ENCODE measurements around the gene TASP1.
A peak's percentile ranks its signal among the peaks of the same experiment; 100 is the strongest.

The TASP1 gene

DNA sequence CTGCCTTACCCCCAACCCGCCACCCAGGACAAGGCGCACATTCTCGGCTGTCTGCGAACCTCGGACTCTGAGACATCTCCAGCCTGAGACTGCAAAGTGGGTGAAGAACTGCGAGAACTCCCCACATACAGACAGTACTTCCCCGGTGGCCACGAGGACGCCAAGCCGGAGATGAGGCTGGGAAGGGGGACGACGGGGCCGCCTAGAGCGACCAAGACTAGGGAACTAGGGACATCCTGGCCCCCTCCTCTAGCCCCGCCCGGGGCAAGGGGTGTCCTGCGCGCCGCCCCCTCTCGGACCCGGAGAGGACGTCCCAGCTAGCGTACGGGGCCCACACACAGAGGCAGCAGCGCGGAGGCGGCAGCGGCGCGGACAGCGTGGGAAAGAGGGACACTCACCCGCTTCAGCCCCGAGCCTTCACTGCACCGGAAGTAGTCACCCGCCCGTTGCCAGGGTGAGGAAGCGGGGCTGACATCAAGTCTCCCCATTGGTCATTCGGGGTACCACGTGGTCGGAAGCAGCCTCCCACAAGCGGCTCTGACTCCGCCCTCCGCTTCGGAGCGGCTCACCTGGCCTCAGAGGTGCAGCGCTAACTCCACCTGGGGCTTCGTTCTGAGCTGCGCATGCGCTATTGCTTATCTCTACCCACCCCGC, at the start of gene TASP1:
Gene TASP1, minus strand, starts transcription at position 437 of the 654 bp plus-strand sequence. CDS start 8,854 bp downstream, outside the sequence.
- peak within 1 kb of the TSS; percentile 94 for H3K4me3 ChIP-seq (ENCODE audit: control insufficient read depth, low read depth, low read length)
- DNase-seq (ENCODE audit: low read depth): peak; percentile 93
- TF ChIP-seq CTCF (conservative IDR thresholded peaks at IDR 0.05; ENCODE audit: control insufficient read depth, insufficient read depth, low read depth, low read length): no peak

GRCh38 chr20:13687815-13688214, 49.1 kb upstream of the TASP1 start:
- no peak for DNase-seq (ENCODE audit: low read depth)
- TF ChIP-seq CTCF (conservative IDR thresholded peaks at IDR 0.05; ENCODE audit: control insufficient read depth, insufficient read depth, low read depth, low read length): no peak
- no peak overlapping the region for H3K4me3 ChIP-seq (ENCODE audit: control insufficient read depth, low read depth, low read length)

GRCh38 chr20:13685623-13686022, 46.9 kb upstream of the TASP1 start:
- H3K4me3 ChIP-seq (ENCODE audit: control insufficient read depth, low read depth, low read length): no peak overlapping the region
- TF ChIP-seq CTCF (conservative IDR thresholded peaks at IDR 0.05; ENCODE audit: control insufficient read depth, insufficient read depth, low read depth, low read length): no peak
- no peak for DNase-seq (ENCODE audit: low read depth)

DNA sequence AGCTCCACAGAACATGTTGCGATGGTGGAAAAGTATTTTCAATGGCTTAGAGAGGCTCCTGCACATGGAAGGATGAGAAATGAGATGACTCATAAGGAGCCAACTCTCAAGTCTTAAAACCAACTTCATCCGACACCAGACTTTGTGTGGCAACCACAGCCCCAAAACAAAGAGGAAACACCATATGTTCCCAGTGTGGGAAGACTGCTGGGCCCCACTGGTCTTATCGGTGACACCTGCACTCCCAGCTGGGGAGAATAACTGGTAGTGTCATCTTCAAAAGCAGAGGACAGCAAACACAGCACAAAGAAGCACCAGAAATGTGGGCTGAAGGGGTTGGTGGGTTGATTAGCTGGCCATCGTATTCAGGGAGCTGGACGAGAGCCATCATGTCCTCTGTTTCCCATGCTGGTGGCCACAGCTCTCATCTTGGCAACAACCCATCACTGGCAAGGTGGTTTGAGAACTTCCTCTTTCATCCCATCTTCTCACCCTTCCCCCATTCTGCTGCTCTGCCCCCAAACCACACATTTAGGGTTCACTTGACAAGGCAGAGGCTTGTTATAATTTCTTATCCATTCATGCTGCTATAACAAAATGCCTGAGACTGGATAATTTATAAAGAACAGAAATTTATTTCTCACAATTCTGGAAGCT, 46.0 kb upstream of the TASP1 start:
- peak; percentile 20 for DNase-seq (ENCODE audit: low read depth)
- no peak for TF ChIP-seq CTCF (conservative IDR thresholded peaks at IDR 0.05; ENCODE audit: control insufficient read depth, insufficient read depth, low read depth, low read length)
- H3K4me3 ChIP-seq (ENCODE audit: control insufficient read depth, low read depth, low read length): no peak overlapping the region

- no peak for DNase-seq (ENCODE audit: low read depth)
- no peak overlapping the region for H3K4me3 ChIP-seq (ENCODE audit: control insufficient read depth, low read depth, low read length)
- no peak for TF ChIP-seq CTCF (conservative IDR thresholded peaks at IDR 0.05; ENCODE audit: control insufficient read depth, insufficient read depth, low read depth, low read length)
Measured at GRCh38 chr20:13683833-13684232, 45.1 kb upstream of the TASP1 start.

GRCh38 chr20:13681248-13682125, 42.8 kb upstream of the TASP1 start:
- TF ChIP-seq CTCF (conservative IDR thresholded peaks at IDR 0.05; ENCODE audit: control insufficient read depth, insufficient read depth, low read depth, low read length): no peak
- DNase-seq (ENCODE audit: low read depth): no peak
- H3K4me3 ChIP-seq (ENCODE audit: control insufficient read depth, low read depth, low read length): no peak overlapping the region

All from fibroblast of mammary gland (primary cell).